Thoracic aorta (tissue), 2 donors: ENCODE measurements around the gene B3GNT2. TPM values are rescaled to one million over a fixed set of nuclear protein-coding genes. Genes with fewer than 3 reads are reported as not detected.
A peak's percentile ranks its signal among the peaks of the same experiment; 100 is the strongest.

Source experiments
- ATAC-seq: fragments of 150-250 bp; one replicate; pipeline ENCODE4 v1.8.0; 2017; ENCODE audit warnings: low read depth; ENCODE audit not compliant: insufficient number of reproducible peaks, low FRiP score
- DNase-seq: peaks from one replicate; pipeline ENCODE4 v3.0.0-alpha.2; 2020; ENCODE audit warnings: low spot score
- H3K27ac ChIP-seq, 2 donors: fragments of 200-600 bp; sonication (generic); 1 replicate in 1 of 2; 2 replicates in 1 of 2; pipeline ENCODE4 v1.5.1; 2016; ENCODE audit warnings: mild to moderate bottlenecking in 2 of 2, moderate library complexity in 2 of 2
- H3K27me3 ChIP-seq: fragments of 200-600 bp; sonication (generic); replicated peaks from 2 replicates; pipeline ENCODE4 v1.6.0; 2016; ENCODE audit warnings: mild to moderate bottlenecking; ENCODE audit not compliant: insufficient read depth
- H3K36me3 ChIP-seq: fragments of 200-600 bp; sonication (generic); one replicate; pipeline ENCODE4 v1.5.1; 2016
- H3K4me1 ChIP-seq, 2 donors: fragments of 200-600 bp; sonication (generic); 1 replicate in 1 of 2; 2 replicates in 1 of 2; pipeline versions ENCODE4 v1.5.1 to v1.6.0; 2016; ENCODE audit warnings: low read depth in 2 of 2, mild to moderate bottlenecking in 1 of 2; ENCODE audit not compliant: control insufficient read depth in 1 of 2
- H3K4me3 ChIP-seq: fragments of 200-600 bp; sonication (generic); 2 replicates; pipeline ENCODE4 v1.5.1; 2016; ENCODE audit warnings: mild to moderate bottlenecking
- H3K9me3 ChIP-seq: fragments of 200-600 bp; sonication (generic); 2 replicates; pipeline ENCODE4 v1.5.1; 2016
- total RNA-seq, 2 donors: library from RNA; depleted of rRNA; stranded (reverse); fragments of >200 nt; gene quantifications; one replicate each; pipeline versions ENCODE4 v1.1.0 to v1.2.3, GENCODE V29; 2016
- TF ChIP-seq, protein P1 (sequence below): fragments of 200-600 bp; sonication (generic); IDR thresholded peaks from one replicate; pipeline ENCODE4 v1.5.1; 2019; ENCODE audit warnings: antibody characterized with exemption

B3GNT2 gene
- total RNA-seq, 2 donors from 2014 or later = 20.1 to 27.9 TPM

GRCh38 chr2:62207491-62207890 is 11.6 kb downstream of the B3GNT2 start:
- Histone ChIP-seq H3K9me3 (no peaks in the 10 kb centered on the region), H3K27me3 (no peaks in the 10 kb centered on the region), H3K4me3 (no peak overlapping the region), H3K27ac (no peak overlapping the region), H3K36me3 (no peaks in the 10 kb centered on the region), H3K4me1 (peaks cover 8 to 26% of the 10 kb centered on the region in 2 donors)
- no peak for DNase-seq
- TF ChIP-seq, protein P1, sequence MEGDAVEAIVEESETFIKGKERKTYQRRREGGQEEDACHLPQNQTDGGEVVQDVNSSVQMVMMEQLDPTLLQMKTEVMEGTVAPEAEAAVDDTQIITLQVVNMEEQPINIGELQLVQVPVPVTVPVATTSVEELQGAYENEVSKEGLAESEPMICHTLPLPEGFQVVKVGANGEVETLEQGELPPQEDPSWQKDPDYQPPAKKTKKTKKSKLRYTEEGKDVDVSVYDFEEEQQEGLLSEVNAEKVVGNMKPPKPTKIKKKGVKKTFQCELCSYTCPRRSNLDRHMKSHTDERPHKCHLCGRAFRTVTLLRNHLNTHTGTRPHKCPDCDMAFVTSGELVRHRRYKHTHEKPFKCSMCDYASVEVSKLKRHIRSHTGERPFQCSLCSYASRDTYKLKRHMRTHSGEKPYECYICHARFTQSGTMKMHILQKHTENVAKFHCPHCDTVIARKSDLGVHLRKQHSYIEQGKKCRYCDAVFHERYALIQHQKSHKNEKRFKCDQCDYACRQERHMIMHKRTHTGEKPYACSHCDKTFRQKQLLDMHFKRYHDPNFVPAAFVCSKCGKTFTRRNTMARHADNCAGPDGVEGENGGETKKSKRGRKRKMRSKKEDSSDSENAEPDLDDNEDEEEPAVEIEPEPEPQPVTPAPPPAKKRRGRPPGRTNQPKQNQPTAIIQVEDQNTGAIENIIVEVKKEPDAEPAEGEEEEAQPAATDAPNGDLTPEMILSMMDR = no peak
- ATAC-seq = no peak

- H3K27me3 ChIP-seq = no peaks in the 10 kb centered on the region
- no peaks in the 10 kb centered on the region for H3K9me3 ChIP-seq
- no peaks in the 10 kb centered on the region for H3K36me3 ChIP-seq
- ATAC-seq = no peak
- no peak overlapping the region for H3K27ac ChIP-seq
- TF ChIP-seq, protein P1 = no peak
- H3K4me3 ChIP-seq = no peak overlapping the region
- peaks cover 6 to 18% of the 10 kb centered on the region in 2 donors for H3K4me1 ChIP-seq
- no peak for DNase-seq
These were observed 12.3 kb downstream of the B3GNT2 start for GRCh38 chr2:62208074-62208757.

- peaks cover 6 to 16% of the 10 kb centered on the region in 2 donors for H3K4me1 ChIP-seq
- no peaks in the 10 kb centered on the region for H3K9me3 ChIP-seq
- no peak overlapping the region for H3K4me3 ChIP-seq
- no peaks in the 10 kb centered on the region for H3K36me3 ChIP-seq
- no peaks in the 10 kb centered on the region for H3K27me3 ChIP-seq
- no peak for ATAC-seq
- DNase-seq = no peak
- TF ChIP-seq, protein P1 = no peak
- H3K27ac ChIP-seq = no peak overlapping the region
These were observed 12.8 kb downstream of the B3GNT2 start for GRCh38 chr2:62208758-62209114.

DNA sequence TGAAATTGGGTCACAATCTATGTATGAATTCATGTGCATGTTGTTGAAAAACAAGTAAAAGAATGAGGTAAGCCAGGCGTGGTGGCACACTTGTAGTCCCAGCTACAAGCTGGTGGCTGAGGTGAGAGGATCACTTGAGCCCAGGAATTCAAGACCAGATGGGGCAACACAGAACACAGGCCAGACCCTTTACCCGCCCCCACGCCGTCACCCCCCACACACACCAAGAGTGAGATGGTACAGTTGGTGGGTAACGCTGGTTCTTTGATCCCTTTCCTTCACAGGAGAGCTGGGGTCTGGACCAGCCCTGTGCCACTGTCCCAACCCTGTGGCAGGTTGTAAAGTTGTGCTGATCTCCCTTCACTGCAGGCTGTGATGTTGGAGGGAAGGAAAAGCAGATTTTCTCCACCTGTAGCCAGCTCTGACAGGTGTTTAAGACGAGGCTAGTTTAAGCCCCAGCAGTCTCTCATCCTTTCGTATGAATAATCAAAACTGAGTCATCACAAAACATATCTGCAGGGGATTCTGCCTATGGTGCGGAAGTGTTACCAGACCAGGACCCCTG is 13.6 kb downstream of the B3GNT2 start:
- Histone ChIP-seq H3K36me3 (no peaks in the 10 kb centered on the region), H3K4me1 (peaks cover 5 to 14% of the 10 kb centered on the region in 2 donors), H3K27me3 (no peaks in the 10 kb centered on the region), H3K9me3 (no peaks in the 10 kb centered on the region), H3K27ac (no peak overlapping the region), H3K4me3 (no peak overlapping the region)
- no peak for ATAC-seq
- no peak for DNase-seq
- TF ChIP-seq, protein P1 = no peak

GRCh38 chr2:62215306-62216064 is 19.6 kb downstream of the B3GNT2 start:
- peaks cover 35 to 63% of the 10 kb centered on the region in 2 donors for H3K4me1 ChIP-seq
- TF ChIP-seq, protein P1 = no peak
- no peaks in the 10 kb centered on the region for H3K36me3 ChIP-seq
- H3K27me3 ChIP-seq = no peaks in the 10 kb centered on the region
- H3K27ac ChIP-seq = peak overlapping the region in 1 of 2 donors; percentile 6
- H3K9me3 ChIP-seq = no peaks in the 10 kb centered on the region
- DNase-seq (no peak), ATAC-seq (no peak)
- H3K4me3 ChIP-seq = no peak overlapping the region
